ENCODE data around the gene C5AR1. TPM values are rescaled to one million over a fixed set of nuclear protein-coding genes. Genes with fewer than 3 reads are reported as not detected.

The C5AR1 gene
- polyA plus RNA-seq, 1 of the 3 experiments (the other 2 are of a cell fraction) = 1.2 TPM

DNA sequence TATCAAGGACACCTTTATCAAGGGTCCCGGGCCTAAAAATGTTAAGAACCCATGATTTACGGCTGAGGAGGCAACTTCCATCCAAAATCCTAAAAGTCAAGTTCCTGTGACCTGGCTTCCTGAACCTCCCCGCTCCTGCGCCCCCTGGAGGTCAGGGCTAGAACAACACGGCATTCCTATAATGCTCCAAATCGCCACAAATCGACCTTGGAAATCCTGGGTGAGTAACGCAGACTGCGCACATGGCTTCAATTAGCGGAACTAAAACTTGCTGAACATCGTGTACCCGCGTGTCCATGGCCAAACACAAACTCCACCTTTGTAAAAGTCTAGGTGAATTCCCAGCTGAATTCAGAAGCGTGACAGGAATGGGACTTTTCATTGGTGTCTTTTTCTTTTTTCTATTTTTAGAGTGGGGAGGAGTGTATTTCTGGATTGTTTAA, 4.3 kb upstream of the C5AR1 start:
- peak overlapping the region; percentile 73 for H3K4me2 ChIP-seq
- H3K9ac ChIP-seq = no peak overlapping the region
- DNase-seq = peak; percentile 81
- peaks cover 10% of the 10 kb centered on the region for H3F3A ChIP-seq (replicated peaks; ENCODE audit: insufficient read depth)
- H3K4me1 ChIP-seq (ENCODE audit: control insufficient read depth in 1 of 2, insufficient read depth in 2 of 2, low read depth in 1 of 2, low read length in 1 of 2) = no peaks in the 10 kb centered on the region; a peak in 1 of 4 replicates
- ChIA-PET CTCF (interaction anchor here (0.6 to 2.5 kb wide), 28 partner anchors 9 to 1617 kb away, joined by 3 to 19 read pairs (median 4); partner anchors contain the start of genes DHX34 and INAFM1), POLR2A (no interaction called here)
- no peaks in the 10 kb centered on the region for H3K79me2 ChIP-seq (ENCODE audit: insufficient read depth)
- H3K9me3 ChIP-seq = no peaks in the 10 kb centered on the region
- peak overlapping the region; percentile 89 for H2AFZ ChIP-seq (ENCODE audit: low read depth)
- no peak overlapping the region for H3K27ac ChIP-seq (ENCODE audit: low read depth in 2 of 2, low read length in 1 of 2)
- WGBS (ENCODE audit: low lambda C conversion rate) = 2% methylated on average over 14 of the region's 14 CpGs
- H4K20me1 ChIP-seq (ENCODE audit: insufficient read depth) = no peaks in the 10 kb centered on the region
- no peaks in the 10 kb centered on the region for H3K9me2 ChIP-seq
- H3K36me3 ChIP-seq (replicated peaks in 1 of 2; ENCODE audit: control insufficient read depth in 1 of 2, insufficient read depth in 2 of 2, low read length in 1 of 2) = no peaks in the 10 kb centered on the region
- peaks cover 12% of the 10 kb centered on the region for H3K27me3 ChIP-seq (ENCODE audit: insufficient read depth)
- H3K4me3 ChIP-seq (ENCODE audit: low read depth in 2 of 2, low read length in 1 of 2) = peak overlapping the region in 1 of 2 experiments; percentile 42; a peak in 1 of 4 replicates
- no peak for TF ChIP-seq CHD2 (IDR thresholded peaks at IDR 0.05; ENCODE audit: low read length, partially characterized antibody)
- TF ChIP-seq GABPA (IDR thresholded peaks at IDR 0.05; ENCODE audit: low read depth) = no peak
- TF ChIP-seq EZH2phosphoT487 (IDR thresholded peaks at IDR 0.05; ENCODE audit: borderline replicate concordance, low read depth) = no peak
- TF ChIP-seq TCF12 (IDR thresholded peaks at IDR 0.05) = peak; percentile 96
- TF ChIP-seq, protein P1, sequence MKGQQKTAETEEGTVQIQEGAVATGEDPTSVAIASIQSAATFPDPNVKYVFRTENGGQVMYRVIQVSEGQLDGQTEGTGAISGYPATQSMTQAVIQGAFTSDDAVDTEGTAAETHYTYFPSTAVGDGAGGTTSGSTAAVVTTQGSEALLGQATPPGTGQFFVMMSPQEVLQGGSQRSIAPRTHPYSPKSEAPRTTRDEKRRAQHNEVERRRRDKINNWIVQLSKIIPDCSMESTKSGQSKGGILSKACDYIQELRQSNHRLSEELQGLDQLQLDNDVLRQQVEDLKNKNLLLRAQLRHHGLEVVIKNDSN (IDR thresholded peaks at IDR 0.05; ENCODE audit: borderline replicate concordance, low read depth) = no peak
- peak; percentile 54 for TF ChIP-seq RAD21 (IDR thresholded peaks at IDR 0.05; ENCODE audit: low read length)
- TF ChIP-seq FOXJ3 (CRISPR knock-in tag; IDR thresholded peaks at IDR 0.05) = no peak
- TF ChIP-seq, protein P2, sequence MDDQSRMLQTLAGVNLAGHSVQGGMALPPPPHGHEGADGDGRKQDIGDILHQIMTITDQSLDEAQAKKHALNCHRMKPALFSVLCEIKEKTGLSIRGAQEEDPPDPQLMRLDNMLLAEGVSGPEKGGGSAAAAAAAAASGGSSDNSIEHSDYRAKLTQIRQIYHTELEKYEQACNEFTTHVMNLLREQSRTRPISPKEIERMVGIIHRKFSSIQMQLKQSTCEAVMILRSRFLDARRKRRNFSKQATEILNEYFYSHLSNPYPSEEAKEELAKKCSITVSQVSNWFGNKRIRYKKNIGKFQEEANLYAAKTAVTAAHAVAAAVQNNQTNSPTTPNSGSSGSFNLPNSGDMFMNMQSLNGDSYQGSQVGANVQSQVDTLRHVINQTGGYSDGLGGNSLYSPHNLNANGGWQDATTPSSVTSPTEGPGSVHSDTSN (IDR thresholded peaks at IDR 0.05) = no peak
- no peak for TF ChIP-seq EP300 (IDR thresholded peaks at IDR 0.05; ENCODE audit: borderline replicate concordance in 1 of 2, low read depth in 1 of 2, low read length in 1 of 2)
- peak; percentile 56 for TF ChIP-seq SMC3 (IDR thresholded peaks at IDR 0.05; ENCODE audit: low read depth, low read length)
- no peak for TF ChIP-seq NRF1 (IDR thresholded peaks at IDR 0.05; ENCODE audit: low read depth, low read length)
- TF ChIP-seq RFX5 (IDR thresholded peaks at IDR 0.05; ENCODE audit: low read length) = no peak
- no peak for TF ChIP-seq YY1 (IDR thresholded peaks at IDR 0.05; ENCODE audit: low read depth)
- no peak for TF ChIP-seq USF2 (IDR thresholded peaks at IDR 0.05; ENCODE audit: borderline replicate concordance, low read depth, low read length)
- peak; percentile 27; the same call in 1 of the 2 replicates for TF ChIP-seq POLR2AphosphoS5 (IDR thresholded peaks at IDR 0.05; ENCODE audit: low read depth, low read length)
- no peak for TF ChIP-seq RXRA (IDR thresholded peaks at IDR 0.05; ENCODE audit: borderline replicate concordance, low read depth)
- TF ChIP-seq SIN3A (IDR thresholded peaks at IDR 0.05; ENCODE audit: borderline replicate concordance, low read depth, low read length) = 0 out of 2 replicates have a peak, but pooled peaks have one; percentile 61
- no peak for TF ChIP-seq TEAD4 (IDR thresholded peaks at IDR 0.05; ENCODE audit: borderline replicate concordance, insufficient read depth)
- TF ChIP-seq, protein P3, sequence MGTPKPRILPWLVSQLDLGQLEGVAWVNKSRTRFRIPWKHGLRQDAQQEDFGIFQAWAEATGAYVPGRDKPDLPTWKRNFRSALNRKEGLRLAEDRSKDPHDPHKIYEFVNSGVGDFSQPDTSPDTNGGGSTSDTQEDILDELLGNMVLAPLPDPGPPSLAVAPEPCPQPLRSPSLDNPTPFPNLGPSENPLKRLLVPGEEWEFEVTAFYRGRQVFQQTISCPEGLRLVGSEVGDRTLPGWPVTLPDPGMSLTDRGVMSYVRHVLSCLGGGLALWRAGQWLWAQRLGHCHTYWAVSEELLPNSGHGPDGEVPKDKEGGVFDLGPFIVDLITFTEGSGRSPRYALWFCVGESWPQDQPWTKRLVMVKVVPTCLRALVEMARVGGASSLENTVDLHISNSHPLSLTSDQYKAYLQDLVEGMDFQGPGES (IDR thresholded peaks at IDR 0.05; ENCODE audit: low read depth, low read length) = no peak
- TF ChIP-seq FOSL2 (IDR thresholded peaks at IDR 0.05; ENCODE audit: borderline replicate concordance, low read depth) = no peak
- TF ChIP-seq, protein P4, sequence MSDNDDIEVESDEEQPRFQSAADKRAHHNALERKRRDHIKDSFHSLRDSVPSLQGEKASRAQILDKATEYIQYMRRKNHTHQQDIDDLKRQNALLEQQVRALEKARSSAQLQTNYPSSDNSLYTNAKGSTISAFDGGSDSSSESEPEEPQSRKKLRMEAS (IDR thresholded peaks at IDR 0.05; ENCODE audit: low read depth) = peak; percentile 95
- TF ChIP-seq MXI1 (IDR thresholded peaks at IDR 0.05; ENCODE audit: low read depth, low read length) = peak; percentile 58; the same call in 1 of the 2 replicates
- no peak for TF ChIP-seq GATA2 (CRISPR knock-in tag; IDR thresholded peaks at IDR 0.05)
- TF ChIP-seq MEF2A (IDR thresholded peaks at IDR 0.05; ENCODE audit: borderline replicate concordance, low read depth) = no peak
- TF ChIP-seq RCOR1 (IDR thresholded peaks at IDR 0.05; ENCODE audit: low read length) = no peak
- TF ChIP-seq TAF1 (IDR thresholded peaks at IDR 0.05; ENCODE audit: borderline replicate concordance, low read depth, low read length) = no peak
- no peak for TF ChIP-seq ELF1 (IDR thresholded peaks at IDR 0.05)
- TF ChIP-seq CTCF (IDR thresholded peaks at IDR 0.05) = peak; percentile 99
- no peak for TF ChIP-seq NFIC (IDR thresholded peaks at IDR 0.05; ENCODE audit: borderline replicate concordance)

All from SK-N-SH (cell line).